ENCODE measurements around the gene CCDC190. TPM values are rescaled to one million over a fixed set of nuclear protein-coding genes. Genes with fewer than 3 reads are reported as not detected.
"Not testable (repeated sequence)": the region's sequence is repeated elsewhere in the genome, so short reads cannot be mapped to it uniquely, and the experiment has no call there.

The CCDC190 gene
- total and polyA plus RNA-seq, 2 of the 13 experiments (the other 11 are each of a cell fraction or from before 2014, with no cell fraction given): not detected

- TF ChIP-seq ZNF841 (CRISPR knock-in tag; IDR thresholded peaks at IDR 0.05; ENCODE audit: borderline replicate concordance) (no peak), ZSCAN12 (CRISPR knock-in tag; IDR thresholded peaks at IDR 0.05) (no peak), ZFX (CRISPR knock-in tag; IDR thresholded peaks at IDR 0.05; ENCODE audit: low read depth) (0 out of 2 replicates have a peak, but pooled peaks have one; percentile 22), ZBTB38 (CRISPR knock-in tag; IDR thresholded peaks at IDR 0.05) (no peak), BCL6 (CRISPR knock-in tag; IDR thresholded peaks at IDR 0.05) (no peak), NAIF1 (CRISPR knock-in tag; IDR thresholded peaks at IDR 0.05; ENCODE audit: borderline replicate concordance) (no peak), SRSF1 (optimal IDR thresholded peaks at IDR 0.05; ENCODE audit: low read depth, low read length) (no peak), ZNF660 (CRISPR knock-in tag; IDR thresholded peaks at IDR 0.05; ENCODE audit: borderline replicate concordance, low read depth) (no peak), CTCF (CRISPR knock-in tag; IDR thresholded peaks at IDR 0.05) (peak; percentile 16; the same call in 1 of the 2 replicates), RFX1 (IDR thresholded peaks at IDR 0.05) (no peak), ZBED4 (CRISPR knock-in tag; IDR thresholded peaks at IDR 0.05; ENCODE audit: borderline replicate concordance) (no peak), ZNF619 (CRISPR knock-in tag; IDR thresholded peaks at IDR 0.05) (no peak), ZFP37 (CRISPR knock-in tag; IDR thresholded peaks at IDR 0.05; ENCODE audit: borderline replicate concordance) (no peak), ZNF816 (CRISPR knock-in tag; IDR thresholded peaks at IDR 0.05; ENCODE audit: borderline replicate concordance) (no peak), HNRNPLL (IDR thresholded peaks at IDR 0.05; ENCODE audit: low read depth, low read length, poor library complexity, severe bottlenecking) (peak; percentile 55)
Observed at GRCh38 chr1:162822391-162823200, 38.4 kb downstream of the CCDC190 start (continued).

GRCh38 chr1:162818666-162819065 lies 42.3 kb downstream of the CCDC190 start:
- H4K20me1 ChIP-seq (ENCODE audit: insufficient read depth, low read length); H3K36me3 ChIP-seq (replicated peaks in 1 of 2; ENCODE audit: control insufficient read depth in 1 of 2, insufficient read depth in 2 of 2, low read length in 2 of 2); ATAC-seq; H3K79me2 ChIP-seq (ENCODE audit: insufficient read depth, low read length); H2AFZ ChIP-seq (ENCODE audit: low read length); intact Hi-C loops (cut with micrococcal nuclease; ENCODE audit: unreplicated experiment); H3K4me2 ChIP-seq (ENCODE audit: low read depth, low read length); H3K9me3 ChIP-seq (ENCODE audit: low read length); H3K27ac ChIP-seq (ENCODE audit: extremely low read length, insufficient read depth, low read length); in situ Hi-C loops (cut with HindIII; ENCODE audit: extremely low pct_ligation_motif_present, low pct_unique_long_range_greater_than_20kb); H3K27me3 ChIP-seq (ENCODE audit: control insufficient read depth in 1 of 2, insufficient read depth in 2 of 2, low read length in 2 of 2); H3K4me3 ChIP-seq (replicated peaks in 1 of 3; ENCODE audit: insufficient read depth in 1 of 3, low read depth in 2 of 3, low read length in 3 of 3); BruUV-seq (replicated peaks); POLR2A ChIA-PET; H3K9ac ChIP-seq (ENCODE audit: insufficient read depth, low read depth, low read length); CTCF ChIA-PET (ENCODE audit: low intra/inter-chr PET ratio, low total read pairs); DNase-seq (ENCODE audit: low spot score); FAIRE-seq: not testable (repeated sequence)
- WGBS (ENCODE audit: low lambda C conversion rate): 91% methylated on average over 1 of the region's 1 CpG
- H3K4me1 ChIP-seq (ENCODE audit: insufficient read depth, low read length): peaks cover 14% of the 10 kb centered on the region
